ENCODE results near the gene MN1.
"Not testable (repeated sequence)": the region's sequence is repeated elsewhere in the genome, so short reads cannot be mapped to it uniquely, and the experiment has no call there.

Gene MN1

DNA sequence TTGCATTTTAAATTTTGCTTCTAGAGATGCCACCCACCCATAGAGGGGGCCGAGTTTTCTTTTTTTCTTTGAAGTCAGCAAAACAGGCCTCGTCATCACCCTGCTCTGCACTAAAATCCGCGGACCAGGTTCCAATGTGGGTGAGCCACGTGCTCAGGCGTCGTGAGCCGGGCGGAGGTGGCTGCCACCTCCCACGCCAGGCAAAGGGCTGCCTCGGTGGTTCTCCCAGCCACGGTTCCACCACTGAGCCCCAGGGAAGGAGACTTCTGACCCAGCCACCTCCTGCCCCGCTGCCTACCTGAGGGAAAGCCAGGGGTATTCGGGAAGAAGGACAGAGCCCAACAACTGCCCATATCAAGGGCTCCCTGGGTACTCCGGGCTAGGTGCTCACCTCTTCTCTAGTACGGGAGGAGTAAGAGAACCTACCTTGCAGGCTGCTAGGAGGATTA, 45.3 kb downstream of the MN1 start:
- DNase-seq: no peak

DNA sequence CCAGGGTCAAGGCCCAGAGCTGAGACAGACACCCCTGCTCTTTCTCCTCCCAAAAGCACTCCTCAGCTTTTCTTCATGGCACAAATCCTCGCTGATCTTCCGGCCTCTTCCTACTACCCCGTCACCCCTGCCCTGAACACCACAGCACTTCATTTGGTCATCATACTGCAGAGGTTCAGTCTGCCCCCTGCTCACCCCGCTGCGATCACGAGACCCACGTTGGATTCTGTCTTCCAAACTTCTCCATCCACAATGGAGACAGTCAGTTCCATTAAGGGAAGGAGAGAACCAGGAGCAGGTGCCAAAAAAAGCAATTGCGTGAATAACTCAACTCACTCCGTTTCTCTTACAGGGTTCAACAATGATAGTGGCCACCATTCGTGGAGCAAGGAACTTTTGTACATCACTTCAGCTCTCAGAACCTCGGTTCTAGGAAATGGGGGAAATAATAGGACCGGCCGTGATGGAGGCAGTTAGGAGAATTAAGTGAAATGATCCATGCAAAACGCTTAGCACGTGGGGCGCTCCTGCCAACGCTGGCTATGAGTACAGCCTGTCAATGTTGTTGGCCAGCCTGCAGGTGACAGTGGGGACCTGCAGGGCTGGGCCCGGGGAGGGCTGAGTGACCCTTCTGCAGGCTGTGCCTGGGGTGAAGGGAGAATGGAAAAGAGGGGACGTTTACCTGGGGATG, 45.9 kb downstream of the MN1 start:
- DNase-seq: no peak

DNA sequence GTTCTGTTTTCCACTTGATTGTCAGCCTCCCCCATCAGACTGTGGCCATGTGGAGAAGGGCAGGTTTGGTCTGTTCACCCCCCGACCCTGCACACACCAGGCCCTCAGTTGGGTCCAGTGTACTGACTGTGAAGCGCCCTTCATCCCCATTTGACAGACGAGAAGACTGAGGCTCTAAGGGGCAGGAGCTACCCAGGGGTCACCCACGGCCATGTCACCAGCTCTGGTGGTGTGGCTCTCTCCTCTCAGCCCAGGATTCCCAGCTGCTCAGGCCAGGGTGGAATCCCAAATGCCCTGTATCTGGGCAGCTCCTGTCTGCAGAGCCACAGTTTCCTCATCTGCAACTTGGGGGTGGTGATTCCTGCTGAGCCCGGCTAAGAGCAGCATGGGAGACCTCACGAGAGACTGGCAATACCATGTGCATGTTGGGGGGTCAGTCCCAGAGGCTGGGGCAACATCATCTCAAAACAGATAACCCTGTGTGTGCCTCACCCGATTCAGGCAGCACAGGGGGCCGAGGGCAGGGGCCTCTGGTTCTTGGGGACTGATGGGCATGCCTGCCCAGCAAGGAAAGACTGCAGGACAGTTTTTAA, 46.6 kb downstream of the MN1 start:
- no peak for DNase-seq

DNA sequence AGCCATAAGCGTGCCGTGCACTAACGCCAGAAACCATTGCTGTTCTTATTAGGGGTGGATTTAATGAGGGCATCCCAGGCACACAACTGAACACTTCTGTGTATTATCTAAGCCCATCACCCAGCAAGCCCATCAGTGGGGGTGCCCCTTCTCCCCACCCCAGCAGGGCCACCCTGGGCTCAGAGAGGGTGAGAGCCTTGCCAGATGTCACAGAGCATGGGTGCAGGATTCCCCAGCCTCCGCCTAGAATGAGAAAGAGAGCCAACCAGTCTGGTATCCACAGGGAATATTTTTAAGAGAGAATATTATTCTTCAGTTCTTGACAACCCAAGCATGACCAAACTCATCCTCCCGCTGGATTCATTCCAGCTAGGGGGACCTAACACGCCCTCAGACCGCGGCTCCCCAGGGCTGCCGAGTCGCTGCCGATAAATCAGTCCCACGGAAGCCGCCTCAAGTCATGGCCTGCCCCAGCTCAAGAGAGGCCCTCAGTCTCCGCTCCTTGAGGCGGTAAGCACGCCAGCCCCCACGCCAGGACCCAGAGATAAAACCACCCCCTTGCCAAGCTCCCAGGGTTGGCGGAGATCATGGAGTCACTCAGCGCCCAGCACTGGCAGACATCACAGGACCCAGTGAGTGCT, 47.2 kb downstream of the MN1 start:
- DNase-seq: no peak

DNA sequence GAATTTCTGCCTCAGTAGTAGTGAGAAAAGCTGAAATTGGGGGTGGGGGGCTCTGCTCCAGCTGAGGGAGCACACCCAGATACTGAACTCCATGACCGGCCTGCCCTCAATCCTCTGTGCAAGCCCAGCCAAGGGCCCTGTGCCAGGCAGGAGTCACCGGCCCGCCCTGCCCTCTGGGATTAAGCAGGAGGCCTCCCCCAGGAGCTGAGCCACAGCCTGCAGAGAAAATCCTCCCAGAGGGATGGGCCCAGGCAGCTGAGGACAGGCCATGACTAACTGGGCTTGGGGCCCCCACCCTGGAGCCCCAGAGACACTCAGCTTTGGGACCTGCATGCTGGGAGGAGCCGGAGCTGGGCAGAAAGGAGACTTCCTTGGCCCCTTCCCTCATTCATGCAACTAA, 48.8 kb downstream of the MN1 start:
- DNase-seq: no peak

DNA sequence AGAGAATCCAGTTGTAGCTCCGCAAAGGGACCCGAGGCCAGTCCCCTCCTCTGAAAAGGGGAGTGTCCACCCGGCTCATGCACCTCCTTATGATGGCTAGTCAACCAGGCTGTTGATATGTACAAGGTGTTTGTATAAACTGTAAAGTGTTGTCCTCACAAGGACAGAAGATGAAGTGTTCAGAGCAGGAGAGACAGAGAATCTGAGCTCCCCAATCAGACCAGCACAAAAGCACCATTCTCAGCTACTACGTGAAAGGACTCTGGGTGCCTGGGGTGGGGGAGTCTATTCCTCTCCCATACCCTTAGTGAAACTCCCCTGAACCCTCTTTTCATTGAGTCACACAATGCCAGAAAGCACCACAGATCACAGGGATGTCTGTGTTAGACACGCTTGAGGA, 49.4 kb downstream of the MN1 start:
- no peak for DNase-seq

DNA sequence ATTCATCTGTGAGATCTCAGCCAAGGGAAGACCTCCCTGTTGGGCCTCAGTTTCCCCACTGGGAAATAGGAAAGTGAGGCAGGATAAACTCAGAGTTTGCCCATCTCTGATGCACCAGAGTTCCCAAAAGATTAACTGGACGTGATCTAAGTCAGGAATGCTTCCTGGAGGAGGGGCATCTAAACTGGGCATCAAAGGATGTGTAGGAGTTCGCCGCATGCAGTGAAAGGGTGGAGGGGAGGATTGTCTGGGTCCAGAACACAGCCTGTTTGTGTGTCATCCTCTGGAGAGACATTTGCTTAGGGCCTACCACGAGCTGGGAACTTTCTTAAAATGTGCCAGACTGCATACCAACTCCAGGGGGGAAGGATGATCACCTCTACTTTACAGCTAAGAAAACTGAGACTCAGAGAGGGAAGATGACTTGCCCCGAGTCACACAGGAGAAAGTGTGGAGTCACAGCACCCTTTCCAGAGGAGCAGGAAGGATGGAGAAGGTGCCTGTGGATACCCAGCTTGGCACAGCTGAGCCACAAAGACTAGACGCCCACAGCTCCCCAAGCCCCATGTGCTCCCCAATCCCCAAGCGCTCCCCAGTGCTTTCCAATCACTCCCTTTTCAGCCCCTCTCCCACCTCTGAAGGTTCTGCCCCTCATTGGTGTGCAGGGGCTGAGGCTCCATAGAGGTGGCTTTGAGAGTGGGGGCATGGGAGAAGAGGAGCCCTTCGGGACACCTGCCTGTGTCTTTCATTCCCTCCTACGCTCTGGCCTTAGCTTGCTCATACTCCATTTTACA, 50.1 kb downstream of the MN1 start:
- no peak for DNase-seq

DNA sequence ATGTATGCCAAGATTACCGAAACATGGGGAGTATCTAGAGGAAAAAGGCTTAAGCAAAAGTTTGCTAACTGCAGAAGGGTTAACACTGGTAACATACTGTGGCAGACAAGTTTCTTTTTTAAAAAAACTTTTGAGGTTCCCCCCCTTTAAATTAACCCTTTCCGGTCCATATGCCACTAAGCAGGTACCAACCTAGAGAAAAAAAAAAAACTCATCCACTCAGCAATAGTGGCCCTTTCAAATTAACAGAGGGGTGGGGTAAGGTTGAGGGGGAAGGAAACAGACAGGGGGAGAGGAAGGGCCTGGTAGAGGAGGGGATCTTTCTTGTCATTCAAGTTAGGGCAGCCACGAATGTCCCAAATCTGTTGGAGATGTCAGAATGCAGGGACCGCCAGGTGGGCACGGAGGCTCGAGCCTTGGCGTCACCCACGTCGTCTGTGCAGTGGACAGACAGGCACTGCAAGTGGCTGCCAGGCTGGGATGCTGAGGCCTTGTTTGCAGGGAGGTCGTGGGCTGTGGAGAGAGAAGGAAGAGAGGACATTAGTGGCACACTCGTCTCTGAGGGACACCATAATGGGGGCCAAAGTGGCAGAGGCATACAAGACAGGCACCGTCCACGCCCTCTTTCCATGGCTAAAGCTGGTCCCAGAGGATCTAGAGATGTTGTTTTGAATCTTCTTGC, 50.8 kb downstream of the MN1 start:
- no peak for DNase-seq

DNA sequence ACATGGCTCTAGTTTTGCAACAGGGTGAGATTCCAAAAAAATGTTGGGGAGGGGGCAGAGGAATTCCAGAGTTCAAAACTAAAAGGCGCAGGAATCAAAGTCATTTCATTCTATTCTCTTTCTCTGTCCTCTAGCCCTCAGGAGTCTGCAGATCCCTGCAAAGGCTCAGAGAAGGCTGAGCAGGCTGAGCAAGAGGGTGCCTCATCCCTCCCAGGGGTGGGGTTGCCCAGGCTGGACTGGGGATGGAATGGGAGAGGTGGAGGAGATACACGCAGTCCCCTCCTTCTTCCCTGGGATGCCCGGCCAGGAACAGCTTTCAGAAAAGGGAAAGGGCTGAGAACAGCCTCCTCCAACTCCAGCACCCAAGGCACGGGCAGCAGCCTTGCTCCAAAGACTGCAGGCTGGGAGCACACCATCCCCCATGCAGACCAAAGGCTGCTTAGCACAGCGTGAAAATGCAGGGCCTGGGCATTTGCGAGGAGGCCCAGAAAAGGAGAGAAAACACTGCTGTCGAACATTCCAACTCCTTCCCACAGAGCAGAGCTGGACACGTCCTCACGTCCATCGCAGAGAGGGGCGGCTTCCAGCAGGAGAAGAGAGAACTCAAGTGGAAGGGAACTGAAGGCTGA, 51.8 kb downstream of the MN1 start:
- no peak for DNase-seq

DNA sequence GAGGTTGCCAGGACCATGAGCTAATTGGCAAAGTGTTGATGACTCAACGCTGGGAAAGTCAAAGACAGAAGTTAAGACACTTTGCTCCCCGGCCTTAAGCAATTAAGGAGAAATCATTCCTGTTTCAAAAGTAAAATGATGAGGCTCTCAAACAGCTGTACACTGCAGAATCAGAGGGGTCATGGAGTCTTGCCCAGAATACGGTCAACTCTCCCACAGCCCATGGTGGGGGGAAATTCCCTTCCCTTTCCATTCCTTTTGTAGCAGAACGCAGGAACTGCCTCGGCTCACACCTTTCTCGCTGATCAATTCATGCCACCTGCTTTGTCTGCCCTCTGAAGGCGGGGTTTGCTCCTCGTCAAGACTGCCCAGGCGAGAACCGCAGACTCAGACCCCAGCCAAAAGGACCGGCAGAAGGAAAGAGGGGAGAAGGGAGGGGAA, 52.8 kb downstream of the MN1 start:
- DNase-seq: no peak

DNA sequence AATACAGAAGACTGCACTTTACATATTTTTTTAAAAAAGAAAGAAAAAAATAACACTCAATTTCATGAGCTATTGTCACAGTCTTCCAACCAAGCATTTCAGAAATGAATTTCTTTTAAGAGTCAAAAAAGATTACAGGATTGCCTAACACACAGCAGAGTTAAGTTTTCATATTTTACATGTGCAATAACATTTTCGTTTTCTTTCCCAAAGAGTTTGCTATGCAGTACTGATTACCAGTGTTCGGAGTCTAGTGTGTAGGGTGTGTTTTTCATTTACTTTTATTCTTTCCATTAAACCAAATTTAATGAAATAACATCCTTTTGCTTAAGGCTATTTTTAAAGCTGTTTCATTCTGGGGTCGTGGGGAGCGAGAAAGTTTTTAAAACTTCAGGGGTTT, 53.2 kb downstream of the MN1 start:
- no peak for DNase-seq

DNA sequence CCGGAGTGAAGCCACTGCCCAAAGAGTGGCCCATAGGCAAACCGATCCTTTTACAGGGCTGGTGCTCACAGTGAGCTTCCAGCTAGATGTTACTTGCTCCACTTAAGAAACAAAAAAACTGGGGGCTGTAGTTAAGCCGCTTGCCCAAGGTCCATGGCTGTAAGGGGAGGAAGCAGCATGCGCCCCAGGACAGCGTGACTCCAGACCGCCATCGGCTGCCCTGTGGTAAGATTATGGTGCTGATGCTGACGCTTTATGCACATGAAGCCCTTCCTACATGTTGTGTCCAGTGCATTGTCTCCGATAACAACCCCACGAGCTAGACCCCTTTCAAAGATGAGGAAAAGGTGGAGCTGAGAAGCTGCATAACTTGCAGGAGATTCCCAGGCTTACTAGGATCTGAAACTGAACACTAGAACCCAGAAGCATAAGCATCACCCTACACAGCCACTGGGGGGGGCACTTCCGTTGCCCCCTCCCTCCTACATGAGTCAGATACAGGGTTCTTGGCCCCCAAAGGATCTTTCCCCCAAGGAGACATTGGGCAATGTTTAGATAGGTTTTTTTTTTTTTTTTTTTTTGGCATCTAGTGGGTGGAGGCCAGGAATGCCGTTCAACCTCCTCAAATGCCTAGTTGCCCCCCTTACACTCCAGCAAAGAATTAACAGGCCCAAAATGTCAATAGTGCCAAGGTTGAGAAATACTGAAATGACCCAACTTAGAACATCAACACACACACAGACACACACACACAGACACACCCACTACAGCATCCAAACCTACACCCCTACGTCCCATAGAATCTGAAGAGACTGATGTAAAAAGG, 53.9 kb downstream of the MN1 start:
- DNase-seq: no peak

DNA sequence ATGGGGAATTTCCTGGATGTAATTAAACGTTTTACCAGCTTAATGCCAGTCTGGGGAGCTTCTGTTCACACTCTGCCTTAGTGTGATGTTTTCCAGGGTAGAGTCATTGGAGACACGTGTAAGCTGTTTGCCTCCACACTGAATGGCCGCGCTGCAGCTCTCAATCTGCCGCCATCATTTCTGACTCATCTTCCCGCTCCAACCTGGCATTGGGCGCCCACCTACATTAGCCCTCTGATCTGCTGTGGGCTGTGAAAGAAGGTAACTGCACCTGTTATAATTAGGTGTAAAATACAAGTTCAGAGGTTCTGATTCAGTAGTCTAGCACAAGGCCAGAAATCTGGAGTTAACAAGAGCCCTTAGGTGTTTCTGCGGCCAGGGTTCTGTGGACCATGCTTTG, 54.6 kb downstream of the MN1 start:
- no peak for DNase-seq

DNA sequence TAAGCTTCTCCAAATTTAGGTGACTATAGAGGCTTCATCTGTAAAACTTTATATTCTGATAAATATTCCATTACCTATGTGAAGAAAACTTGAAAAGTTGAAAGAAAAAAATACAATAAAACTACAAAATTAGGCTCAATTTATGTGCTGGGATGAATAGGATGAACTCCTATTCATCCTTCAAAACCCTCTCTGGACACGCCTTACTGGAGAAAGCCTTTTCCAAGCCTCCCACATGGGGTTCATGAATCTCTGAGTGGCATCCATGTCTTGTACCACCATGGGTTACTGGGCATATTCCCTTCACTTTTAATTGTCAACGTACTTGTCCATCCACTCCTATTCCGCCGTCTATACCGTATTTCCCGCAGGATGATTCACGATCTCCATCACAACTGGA, 55.7 kb downstream of the MN1 start:
- DNase-seq: no peak

DNA sequence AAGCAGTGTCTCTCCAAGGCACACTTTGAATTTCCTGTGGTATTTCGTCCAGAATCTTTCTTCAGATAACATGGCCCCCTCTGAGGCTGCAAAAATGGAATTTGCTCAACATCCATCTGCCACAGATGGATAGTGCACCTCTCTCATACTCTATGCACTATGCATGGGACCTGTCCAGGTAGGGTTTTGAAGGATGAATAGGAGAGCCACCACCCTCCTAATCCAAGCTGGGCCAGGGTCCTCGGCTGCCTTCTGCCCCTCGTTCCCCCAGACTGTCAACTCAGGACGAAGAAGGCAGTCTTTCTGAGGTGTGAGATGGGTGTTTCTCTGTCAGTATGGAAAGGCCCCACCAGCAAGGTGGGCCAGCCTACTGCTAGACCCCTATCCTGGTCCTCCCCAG, 56.4 kb downstream of the MN1 start:
- no peak for DNase-seq

DNA sequence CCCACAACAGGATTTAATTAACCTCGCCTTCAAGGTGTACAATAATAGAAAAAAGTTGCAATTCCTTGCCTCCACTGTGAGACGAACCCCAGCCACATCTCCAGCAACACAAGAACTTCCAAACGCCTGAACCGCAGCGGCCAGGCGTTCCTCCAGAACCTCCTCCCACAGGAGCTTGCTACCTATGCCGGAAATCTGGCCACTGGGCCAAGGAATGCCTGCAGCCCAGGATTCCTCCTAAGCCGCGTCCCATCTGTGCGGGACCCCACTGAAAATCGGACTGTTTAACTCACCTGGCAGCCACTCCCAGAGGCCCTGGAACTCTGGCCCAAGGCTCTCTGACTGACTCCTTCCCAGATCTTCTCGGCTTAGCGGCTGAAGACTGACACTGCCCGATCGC, 57.5 kb downstream of the MN1 start:
- DNase-seq: not testable (repeated sequence)

DNA sequence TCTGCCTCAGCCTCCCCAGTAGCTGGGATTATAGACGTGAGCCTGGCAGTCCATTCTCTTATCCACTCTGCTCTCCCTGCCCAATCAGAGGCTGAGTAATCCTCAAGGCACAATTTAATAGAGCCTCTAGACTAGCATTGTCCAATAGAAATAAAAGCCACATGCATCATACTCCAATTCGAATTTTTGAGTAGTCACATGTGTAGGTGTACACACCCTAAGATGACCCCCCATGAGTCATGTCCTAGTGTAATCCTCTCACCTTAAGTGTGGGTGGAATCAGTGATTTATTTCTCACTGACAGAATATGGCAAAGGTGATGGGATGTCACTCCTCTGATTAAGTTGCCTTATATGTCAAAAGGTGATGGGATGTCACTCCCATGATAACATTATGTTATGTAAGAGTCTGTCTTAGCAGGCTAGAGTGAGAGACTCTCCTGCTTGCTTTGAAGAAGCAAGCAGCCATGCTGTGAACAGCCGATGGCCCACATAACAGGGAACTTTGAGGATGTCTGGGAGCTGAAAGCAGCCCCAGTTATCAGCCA, 61.3 kb downstream of the MN1 start:
- no peak for DNase-seq

DNA sequence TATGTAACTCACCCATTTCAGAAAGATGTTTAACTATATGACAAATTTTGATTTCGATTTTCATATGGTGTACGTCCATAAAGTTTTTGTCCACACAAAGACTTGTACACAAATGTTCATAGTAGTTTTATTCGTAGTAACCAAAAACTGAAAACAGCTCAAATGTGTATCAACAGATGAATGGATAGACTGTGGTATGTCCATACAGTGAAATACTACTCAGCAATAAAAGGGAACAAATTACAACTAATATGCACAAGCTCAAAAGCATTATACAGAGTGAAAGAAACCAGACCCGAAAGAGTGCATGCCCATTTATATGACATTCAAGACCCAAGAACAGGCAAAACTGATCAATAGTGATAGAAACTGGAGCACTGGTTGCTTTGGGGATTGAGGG, 64.0 kb downstream of the MN1 start:
- no peak for DNase-seq

DNA sequence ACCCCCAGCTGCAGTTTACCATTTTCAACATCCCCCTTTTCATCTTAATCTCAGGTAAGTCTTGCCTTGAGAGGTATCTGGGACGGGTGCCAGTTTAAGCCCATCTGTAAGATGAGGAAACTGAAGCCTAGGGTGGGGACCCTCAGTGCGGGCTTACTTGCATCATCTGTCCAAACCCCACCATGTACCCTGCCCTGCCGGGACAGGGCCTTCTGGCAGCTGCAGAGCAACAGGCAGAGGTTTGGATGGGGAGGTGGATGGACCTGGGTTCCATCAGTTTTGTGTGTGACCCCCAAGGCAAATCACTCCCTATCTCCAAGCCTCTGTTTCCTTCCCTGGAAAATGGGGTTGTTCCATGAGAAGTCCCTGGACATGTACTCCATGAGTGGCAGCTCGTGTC, 67.5 kb downstream of the MN1 start:
- DNase-seq: no peak

DNA sequence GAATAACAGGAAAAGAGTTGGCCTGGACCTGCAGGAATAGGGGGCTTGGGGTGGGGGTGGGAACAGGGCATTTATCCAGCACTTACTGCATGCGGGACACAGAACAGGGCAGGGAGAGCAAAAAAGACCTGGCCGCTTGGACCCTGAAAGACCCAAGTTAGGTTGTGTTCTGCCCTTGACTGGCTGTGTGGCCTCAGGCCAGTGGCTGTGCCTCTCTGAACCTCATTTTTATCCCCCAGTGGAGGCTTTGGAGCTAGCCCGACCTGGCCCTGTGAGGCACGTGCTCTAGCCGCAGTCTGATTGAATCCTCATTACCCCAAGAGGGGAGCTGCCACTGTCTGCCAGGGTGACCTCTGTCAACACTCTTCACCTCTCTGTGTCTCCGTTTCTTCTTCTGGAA, 68.7 kb downstream of the MN1 start:
- no peak for DNase-seq

DNA sequence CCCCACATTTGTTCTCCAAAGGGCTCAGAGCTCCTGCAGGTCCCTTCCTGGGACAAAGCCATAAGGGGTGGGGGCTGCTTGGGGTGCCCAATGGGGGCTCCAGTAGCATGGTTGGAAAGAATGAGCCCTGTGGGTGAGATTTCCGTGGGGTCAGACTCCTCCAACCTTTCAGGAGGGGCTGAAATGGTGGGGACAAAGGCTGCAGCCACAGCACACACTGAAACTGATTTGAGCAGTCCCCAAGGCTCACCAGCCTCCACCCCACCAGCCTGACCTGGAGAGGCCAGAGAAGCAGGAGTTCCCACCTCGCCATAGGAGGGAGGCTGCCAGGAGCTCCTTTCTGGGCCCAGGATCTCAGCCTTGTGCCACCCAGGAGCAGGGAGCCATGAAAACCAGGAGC, 69.2 kb downstream of the MN1 start:
- no peak for DNase-seq
